ENCODE data around the gene UBTD1. TPM values are rescaled to one million over a fixed set of nuclear protein-coding genes. Genes with fewer than 3 reads are reported as not detected.

UBTD1 gene
- total and polyA plus RNA-seq, 4 donors, result 26.3 to 70.4 (median 42.9) TPM

GRCh38 chr10:97452352-97452751 lies 46.4 kb upstream of the UBTD1 start:
- WGBS, 2 donors, result 91 to 96% methylated on average over 6 of the region's 6 CpGs
- no peak overlapping the region for H3K27ac ChIP-seq (ENCODE audit: low read depth in 1 of 2, low read length in 1 of 2)

GRCh38 chr10:97454330-97455036 lies 44.2 kb upstream of the UBTD1 start:
- Histone ChIP-seq H3K4me3 (no peak overlapping the region), H3K9ac (ENCODE audit: insufficient read depth in 1 of 2, low read length in 2 of 2) (no peak overlapping the region), H3K4me1 (ENCODE audit: control insufficient read depth in 5 of 5, insufficient read depth in 5 of 5, low read length in 5 of 5) (peaks cover 0 to 11% (median 0%) of the 10 kb centered on the region in 5 donors), H3K9me3 (ENCODE audit: control insufficient read depth in 4 of 4, insufficient read depth in 3 of 4, low read length in 3 of 4) (no peaks in the 10 kb centered on the region), H3K36me3 (ENCODE audit: control insufficient read depth in 4 of 4, insufficient read depth in 4 of 4, low read length in 4 of 4) (peaks cover 23 to 56% (median 48%) of the 10 kb centered on the region in 4 donors), H3K27me3 (ENCODE audit: control insufficient read depth in 3 of 3, insufficient read depth in 3 of 3, low read length in 2 of 3) (no peaks in the 10 kb centered on the region), H3K27ac (ENCODE audit: low read depth in 1 of 2, low read length in 1 of 2) (peak overlapping the region in 1 of 2 donors; percentile 13)
- WGBS, 2 donors, result 64 to 71% methylated on average over 3 of the region's 3 CpGs
- TF ChIP-seq CTCF (IDR thresholded peaks at IDR 0.05; ENCODE audit: control extremely low read depth, extremely low read depth), result no peak
- ATAC-seq (ENCODE audit: insufficient read depth, low FRiP score) (no peak), DNase-seq (peak in 2 of 3 donors; percentile 62 to 81)

More at GRCh38 chr10:97452352-97452751, 46.4 kb upstream of the UBTD1 start:
- Histone ChIP-seq H3K36me3 (ENCODE audit: control insufficient read depth in 4 of 4, insufficient read depth in 4 of 4, low read length in 4 of 4) (peaks cover 6 to 44% (median 34%) of the 10 kb centered on the region in 4 donors), H3K4me1 (ENCODE audit: control insufficient read depth in 5 of 5, insufficient read depth in 5 of 5, low read length in 5 of 5) (peaks cover 0 to 13% (median 5%) of the 10 kb centered on the region in 5 donors), H3K4me3 (no peak overlapping the region), H3K9ac (ENCODE audit: insufficient read depth in 1 of 2, low read length in 2 of 2) (no peak overlapping the region), H3K27me3 (ENCODE audit: control insufficient read depth in 3 of 3, insufficient read depth in 3 of 3, low read length in 2 of 3) (no peaks in the 10 kb centered on the region), H3K9me3 (ENCODE audit: control insufficient read depth in 4 of 4, insufficient read depth in 3 of 4, low read length in 3 of 4) (no peaks in the 10 kb centered on the region)
- DNase-seq (no peak), ATAC-seq (ENCODE audit: insufficient read depth, low FRiP score) (no peak)
- TF ChIP-seq CTCF (IDR thresholded peaks at IDR 0.05; ENCODE audit: control extremely low read depth, extremely low read depth), result no peak

GRCh38 chr10:97456034-97456685 lies 42.6 kb upstream of the UBTD1 start:
- H3K9me3 ChIP-seq (ENCODE audit: control insufficient read depth in 4 of 4, insufficient read depth in 3 of 4, low read length in 3 of 4), result no peaks in the 10 kb centered on the region
- no peak overlapping the region for H3K4me3 ChIP-seq
- 68 to 81% methylated on average over 5 of the region's 5 CpGs for WGBS, 2 donors
- no peak for TF ChIP-seq CTCF (IDR thresholded peaks at IDR 0.05; ENCODE audit: control extremely low read depth, extremely low read depth)
- peaks cover 0 to 3% (median 0%) of the 10 kb centered on the region in 5 donors for H3K4me1 ChIP-seq (ENCODE audit: control insufficient read depth in 5 of 5, insufficient read depth in 5 of 5, low read length in 5 of 5)
- peaks cover 32 to 72% (median 57%) of the 10 kb centered on the region in 4 donors for H3K36me3 ChIP-seq (ENCODE audit: control insufficient read depth in 4 of 4, insufficient read depth in 4 of 4, low read length in 4 of 4)
- no peaks in the 10 kb centered on the region for H3K27me3 ChIP-seq (ENCODE audit: control insufficient read depth in 3 of 3, insufficient read depth in 3 of 3, low read length in 2 of 3)
- ATAC-seq (ENCODE audit: insufficient read depth, low FRiP score) (no peak), DNase-seq (no peak)
- no peak overlapping the region for H3K9ac ChIP-seq (ENCODE audit: insufficient read depth in 1 of 2, low read length in 2 of 2)
- H3K27ac ChIP-seq (ENCODE audit: low read depth in 1 of 2, low read length in 1 of 2), result no peak overlapping the region

Data from lung (tissue), 12 donors.